IPS-NIHi7 (cell line): ENCODE data around the gene GAB4.

Experiments used
- DNase-seq: peaks from one replicate; pipeline ENCODE4 v3.0.0; 2012; ENCODE audit warnings: mixed read lengths; ENCODE audit errors: extremely low spot score

Gene GAB4

GRCh38 chr22:16988257-16988656 is 19.8 kb downstream of the GAB4 start:
- DNase-seq, result no peak

DNA sequence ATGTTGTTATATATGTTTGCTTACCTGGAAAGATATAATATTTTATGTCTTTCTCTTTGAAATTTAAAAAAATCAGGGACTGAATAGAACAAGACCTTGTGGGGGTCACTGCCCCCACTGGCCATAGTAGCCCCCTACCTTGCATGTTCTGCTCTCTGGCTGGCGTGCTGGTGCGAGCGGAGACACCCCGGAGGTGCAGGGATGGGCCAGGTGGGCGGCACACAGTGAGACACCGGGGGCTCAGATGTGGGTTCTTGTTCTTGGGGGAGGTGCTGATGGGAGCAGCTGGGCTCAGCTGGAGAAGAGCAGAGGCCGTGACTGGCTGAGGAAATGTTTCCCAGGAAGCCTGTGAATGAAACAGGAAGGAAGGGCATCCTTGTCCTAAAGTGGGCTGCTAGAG is 20.2 kb downstream of the GAB4 start:
- DNase-seq, result no peak

GRCh38 chr22:16975155-16975885 is 32.7 kb downstream of the GAB4 start:
- DNase-seq, result no peak

DNA sequence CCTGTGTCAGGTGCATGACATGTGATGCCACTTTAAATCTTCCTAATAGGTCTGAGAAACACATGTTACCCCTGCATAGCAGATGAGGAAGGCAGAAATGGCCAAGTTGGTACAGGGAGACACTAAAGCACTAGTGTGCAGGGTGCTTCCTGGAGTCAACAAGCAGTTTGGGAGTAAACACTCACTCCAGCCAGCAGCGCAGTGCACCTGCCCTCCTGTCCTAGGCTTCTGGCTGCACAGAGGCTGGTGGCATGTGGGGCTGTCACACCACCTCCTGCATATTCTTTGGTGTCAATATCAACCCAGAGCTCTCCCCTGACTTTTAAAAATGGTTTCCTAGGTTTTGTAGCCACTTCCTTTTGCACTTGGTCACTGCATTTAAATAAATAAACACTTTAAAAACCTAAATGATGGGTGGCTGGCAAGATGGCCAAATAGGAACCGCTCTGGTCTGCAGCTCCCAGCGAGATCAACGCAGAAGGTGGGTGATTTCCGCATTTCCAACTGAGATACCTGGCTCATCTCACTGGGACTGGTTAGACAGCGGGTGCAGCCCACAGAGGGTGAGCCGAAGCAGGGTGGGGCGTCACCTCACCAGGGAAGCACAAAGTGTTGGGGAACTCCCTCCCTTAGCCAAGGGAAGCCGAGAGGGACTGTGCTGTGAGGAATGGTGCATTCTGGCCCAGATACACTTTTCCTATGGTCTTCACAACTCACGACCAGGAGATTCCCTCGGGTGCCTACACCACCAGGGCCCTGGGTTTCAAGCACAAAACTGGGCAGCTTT is 33.5 kb downstream of the GAB4 start:
- no peak for DNase-seq

DNA sequence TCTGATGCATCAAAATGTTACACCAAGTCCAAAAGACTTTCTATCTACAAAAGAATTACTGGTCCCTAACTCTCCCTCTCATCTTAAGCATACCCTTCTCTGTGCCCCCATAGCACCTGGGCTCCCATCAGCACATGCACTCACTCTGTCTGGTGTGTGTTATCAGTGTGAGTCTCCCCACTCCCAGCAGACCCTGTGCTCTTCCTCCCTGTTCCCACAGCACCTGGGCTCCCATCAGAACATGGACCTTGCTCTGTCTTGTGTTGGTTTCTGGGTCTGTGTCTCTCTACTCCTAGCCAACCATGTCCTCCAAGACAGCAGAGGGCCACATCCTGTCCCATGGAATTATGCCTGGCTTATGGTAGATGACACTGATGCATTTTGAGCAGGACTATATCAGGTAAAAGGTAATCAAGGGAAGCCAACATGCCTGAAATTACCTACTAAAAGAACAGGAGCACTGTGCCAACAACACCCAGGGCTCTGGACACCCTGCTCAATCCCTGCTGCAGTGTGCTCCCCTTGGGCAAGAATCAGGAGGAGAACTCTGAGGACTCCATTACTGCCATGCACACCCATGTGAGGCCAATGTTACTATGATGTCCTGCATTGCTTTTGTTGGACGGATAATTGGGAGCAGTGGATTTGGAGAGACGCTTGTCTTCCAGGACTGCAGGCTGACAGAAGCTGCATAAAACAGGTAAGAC is 34.3 kb downstream of the GAB4 start:
- no peak for DNase-seq

DNA sequence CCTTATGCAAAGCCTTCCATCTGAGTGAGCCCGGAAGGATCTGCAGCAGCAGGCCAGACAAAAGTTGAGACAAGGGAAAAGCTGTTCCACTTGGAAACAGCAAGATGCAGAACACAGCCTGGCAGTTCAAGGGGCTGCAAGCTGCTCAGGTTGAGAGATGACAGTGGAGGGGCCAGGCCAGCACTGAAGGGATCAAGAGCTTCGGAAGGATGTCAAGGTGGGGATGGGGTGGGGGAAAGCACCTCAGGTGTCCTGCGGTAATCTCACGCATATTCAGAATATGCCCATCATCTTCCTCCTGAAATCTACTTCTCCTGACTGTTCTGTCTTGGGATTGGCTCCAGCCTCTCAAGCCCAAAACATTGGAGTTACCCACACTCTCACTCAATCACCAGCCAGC is 35.7 kb downstream of the GAB4 start:
- no peak for DNase-seq

DNA sequence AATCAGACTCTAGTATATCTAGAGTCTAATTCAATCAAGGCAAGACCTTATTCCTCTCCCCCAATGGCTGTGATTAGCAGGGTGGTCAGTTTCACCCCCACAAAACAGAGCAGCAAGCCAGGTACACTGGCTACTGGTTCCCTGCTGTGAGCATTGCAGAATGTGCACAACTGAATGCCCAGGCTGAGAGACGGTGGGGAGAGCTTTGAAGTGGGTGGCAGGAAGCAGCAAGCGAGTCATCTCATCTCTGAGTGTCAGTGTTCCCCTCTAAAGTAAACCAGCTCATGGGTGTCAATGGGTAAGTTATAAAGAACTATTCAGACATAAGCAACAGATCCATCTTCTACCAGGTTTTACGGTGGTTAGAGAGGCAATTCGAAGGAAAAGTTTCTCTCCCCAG is 37.6 kb downstream of the GAB4 start:
- DNase-seq, result no peak

DNA sequence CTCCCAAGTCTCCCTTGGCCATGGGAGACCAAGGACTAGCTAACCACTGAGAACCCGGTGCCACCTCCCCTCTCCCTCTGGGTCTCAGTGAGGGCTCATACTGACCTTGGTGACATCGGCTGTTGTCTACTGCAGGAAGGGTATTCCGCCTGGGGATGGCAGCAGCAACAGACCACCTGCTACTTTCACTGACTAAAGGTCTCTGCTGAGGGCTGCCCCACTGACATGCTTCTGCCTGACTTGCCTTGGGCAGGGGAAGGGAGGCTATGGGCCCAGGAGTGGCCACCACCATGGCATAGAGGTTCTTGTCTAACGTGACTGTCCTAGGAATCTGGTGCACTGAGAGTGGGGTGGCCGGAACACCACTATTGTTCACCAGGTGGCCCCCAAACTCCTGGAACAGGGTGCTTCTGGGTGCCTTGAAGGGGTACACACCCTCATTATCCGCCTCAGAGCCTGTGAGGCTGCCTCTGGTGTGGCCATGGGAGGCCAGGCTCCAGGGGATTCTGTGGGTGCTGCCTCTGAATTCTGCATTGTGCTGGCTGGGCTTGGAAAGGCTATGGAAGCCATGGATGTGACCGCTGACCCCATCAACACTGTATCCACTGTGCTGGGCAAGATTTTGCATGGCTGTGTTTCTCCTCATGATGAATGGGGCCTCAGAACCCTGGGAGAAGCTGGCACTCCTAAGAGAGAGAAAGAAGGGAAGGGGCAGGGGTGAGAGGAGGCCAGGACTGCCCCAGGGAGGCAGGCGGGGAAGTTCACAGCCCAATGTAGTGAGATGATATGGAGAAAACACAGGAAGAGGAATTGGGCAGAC is 38.3 kb downstream of the GAB4 start:
- no peak for DNase-seq

- DNase-seq, result no peak
Measured at GRCh38 chr22:16968218-16968595, 39.8 kb downstream of the GAB4 start.

DNA sequence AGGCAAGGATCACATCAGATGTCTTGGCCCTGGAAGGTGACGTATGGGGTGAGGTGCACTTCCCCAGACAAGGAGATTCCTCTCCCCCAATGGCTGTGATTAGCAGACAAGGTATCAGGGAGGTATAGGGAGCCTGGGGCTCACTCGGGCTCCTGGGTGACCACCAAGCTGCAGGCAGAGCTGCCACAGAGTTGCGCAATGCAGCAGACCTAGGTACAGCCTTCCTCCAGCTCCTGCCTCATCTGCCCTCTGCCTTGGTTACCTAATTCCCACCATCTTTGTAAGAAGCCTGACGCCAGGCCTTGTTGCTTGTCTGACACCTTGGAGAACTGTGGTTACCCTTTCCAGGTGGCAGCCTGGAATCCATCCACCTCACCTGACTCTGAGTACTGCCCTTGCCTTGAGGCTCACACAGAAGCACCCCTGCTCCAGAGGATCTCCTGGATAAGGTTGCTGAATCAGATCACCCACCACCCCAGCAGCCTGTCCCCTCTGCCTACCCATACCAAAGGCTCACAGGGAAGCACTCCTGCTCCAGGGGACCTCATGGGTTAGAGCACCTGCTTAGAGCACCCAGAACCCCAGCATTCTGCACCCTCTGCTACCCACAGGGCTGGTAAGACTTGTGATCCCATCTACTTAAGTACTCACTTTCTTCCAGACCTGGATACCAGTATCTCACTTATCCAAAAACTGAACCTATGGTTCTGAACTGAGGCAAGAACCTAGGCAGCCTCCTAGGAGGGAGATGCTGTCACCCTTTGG is 40.4 kb downstream of the GAB4 start:
- DNase-seq, result no peak

DNA sequence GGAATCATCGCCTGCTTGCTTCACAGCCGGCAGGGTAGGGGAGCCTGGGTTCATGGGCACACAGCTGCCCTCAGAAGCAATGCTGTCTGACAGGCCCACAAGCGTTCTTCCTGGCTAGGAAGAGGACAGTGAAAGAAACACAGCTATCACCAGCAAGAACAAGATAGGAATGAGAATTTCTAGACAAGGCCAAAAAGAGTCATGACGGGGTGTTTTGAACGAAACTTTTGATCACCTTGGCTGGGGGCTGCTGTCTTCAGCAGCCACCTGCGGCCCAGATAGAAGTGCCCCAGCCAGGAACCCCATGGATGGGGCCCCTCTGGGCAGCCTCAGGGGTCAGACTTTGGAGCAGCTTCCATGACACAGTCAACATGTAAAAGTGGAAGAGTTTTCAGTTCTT is 41.8 kb downstream of the GAB4 start:
- no peak for DNase-seq

GRCh38 chr22:16965560-16965959 is 42.5 kb downstream of the GAB4 start:
- DNase-seq, result no peak

DNA sequence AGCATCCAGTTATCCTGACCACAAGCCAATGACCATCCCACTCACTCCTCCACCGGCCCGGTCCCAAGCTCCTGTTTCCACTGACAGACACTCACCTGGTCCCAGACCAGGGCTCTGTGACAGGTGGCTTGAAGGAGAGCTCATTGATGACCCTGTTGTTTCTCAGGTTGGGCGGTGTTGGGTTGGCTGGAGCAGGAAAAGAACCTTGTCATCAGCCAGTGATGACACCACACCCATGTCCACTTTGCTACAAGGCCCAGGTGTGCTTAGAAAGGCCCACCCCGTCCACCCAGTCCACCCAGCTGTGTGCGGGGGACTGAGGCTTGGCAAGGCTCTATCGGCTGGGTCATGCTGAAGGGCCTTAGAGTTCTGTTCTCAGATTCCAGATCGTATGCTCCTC is 42.9 kb downstream of the GAB4 start:
- DNase-seq, result no peak

DNA sequence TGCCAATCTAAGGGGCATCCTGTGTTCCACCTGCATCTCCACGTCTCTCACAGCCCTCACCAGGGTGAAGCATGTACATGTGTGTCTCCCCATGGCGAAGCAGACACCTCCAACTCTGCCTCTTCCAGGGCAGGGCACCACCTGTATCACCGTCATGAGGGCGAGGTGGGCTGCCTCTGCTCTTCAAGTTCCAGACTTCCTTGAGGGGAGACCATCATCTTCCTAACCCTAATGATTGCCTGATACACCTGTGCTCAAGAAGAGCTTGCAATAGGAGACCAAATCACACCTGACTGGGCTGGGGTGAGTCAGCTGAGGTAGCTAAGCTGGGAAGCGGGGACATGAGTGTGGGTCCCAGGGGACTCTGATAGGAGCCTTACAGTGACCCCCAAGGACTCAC is 43.7 kb downstream of the GAB4 start:
- DNase-seq, result no peak

GRCh38 chr22:16963189-16963945 is 44.7 kb downstream of the GAB4 start:
- DNase-seq, result peak; percentile 7

DNA sequence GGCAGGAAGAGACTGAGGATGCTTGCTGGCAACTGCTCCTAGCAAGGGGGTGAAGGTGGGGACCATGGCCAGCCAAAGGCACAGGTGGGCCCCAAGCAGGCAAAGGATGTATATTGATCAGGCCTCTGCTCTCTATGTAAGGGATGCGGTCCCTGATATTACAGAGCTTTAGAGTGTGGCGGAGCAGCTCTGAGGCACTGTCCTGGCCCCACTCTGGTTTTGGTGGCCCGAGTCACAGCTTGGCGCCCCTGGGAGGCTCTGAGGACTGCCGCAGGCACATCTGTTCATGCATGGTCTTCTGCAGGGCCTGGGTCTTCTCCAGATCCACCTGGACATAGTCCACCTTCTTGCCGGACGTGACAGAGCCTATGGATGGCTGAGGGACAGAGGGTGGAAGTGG is 45.5 kb downstream of the GAB4 start:
- peak; percentile 4 for DNase-seq

DNA sequence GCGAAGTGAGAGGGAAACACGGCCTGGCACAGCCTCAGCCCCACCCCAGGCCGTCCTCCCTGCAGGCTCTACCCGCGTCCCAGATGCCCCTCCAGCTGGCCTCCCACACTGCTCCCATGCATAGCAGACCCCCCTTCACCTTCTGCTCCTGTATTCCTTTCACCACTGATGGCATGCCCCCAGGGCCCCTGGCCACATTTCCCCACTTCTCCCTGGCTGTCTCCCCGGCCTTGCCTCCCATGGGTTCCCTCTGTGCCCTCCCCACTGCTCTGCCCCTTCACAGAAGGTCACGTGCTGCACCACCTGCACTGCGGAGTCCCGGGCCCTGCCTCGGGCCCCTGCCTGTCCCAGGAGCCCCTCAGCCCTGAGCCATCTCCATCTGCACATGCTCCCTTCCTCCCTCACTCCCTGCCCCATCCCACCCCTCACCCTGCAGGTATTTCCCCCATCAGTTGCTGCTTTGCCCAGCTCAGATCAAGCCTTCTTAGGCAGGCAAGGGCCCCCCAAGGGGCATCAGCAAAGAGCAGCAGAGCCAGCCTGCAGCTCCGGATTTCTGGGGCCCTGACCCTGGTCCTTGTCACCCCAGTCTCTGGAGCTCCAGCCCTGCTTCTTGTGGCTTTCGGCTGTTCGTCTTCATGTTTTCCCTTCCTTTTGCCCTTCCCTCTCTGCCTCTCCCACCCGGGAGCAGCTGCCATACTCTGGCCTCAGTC is 46.4 kb downstream of the GAB4 start:
- peak; percentile 7 for DNase-seq

- peak; percentile 5 for DNase-seq
Measured at GRCh38 chr22:16960884-16961249, 47.2 kb downstream of the GAB4 start.

DNA sequence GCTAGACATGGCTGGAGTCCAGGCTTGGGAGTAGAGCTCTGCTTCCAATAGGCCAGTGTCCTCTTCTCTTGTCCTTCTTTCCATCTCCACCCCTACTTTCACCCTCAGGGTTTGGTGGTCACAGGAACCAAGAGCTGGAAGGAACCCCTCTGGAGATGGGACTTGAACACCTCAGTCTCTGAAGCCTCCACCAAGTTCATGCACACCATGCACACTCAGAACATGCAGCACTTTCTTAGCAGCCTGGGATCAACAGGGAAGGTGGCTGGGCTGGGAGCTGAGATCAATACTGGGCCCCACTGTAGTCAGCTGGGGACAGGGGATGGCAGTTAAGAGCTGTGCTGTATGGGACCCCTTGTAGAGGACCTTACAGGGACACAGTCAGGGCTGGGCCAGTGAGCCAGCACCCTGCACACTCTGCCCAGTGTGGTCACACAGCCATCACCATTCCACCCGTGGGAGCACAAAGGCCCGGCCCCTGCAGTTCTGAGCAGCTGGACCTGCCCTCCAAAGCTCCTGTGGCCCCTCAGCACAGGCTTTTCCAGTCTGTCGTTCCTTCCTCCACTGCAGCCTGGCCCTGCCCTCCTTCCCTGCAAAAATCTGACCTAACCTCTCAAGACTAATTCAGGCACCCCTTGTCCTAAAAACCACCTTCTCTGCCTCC is 47.7 kb downstream of the GAB4 start:
- DNase-seq, result peak; percentile 7
